Measurements from ENCODE around the gene NETO2.
A peak's percentile ranks its signal among the peaks of the same experiment; 100 is the strongest.
"Not testable (repeated sequence)": the region's sequence is repeated elsewhere in the genome, so short reads cannot be mapped to it uniquely, and the experiment has no call there.

The NETO2 gene

GRCh38 chr16:47143677-47144558 is at the start of gene NETO2:
Gene NETO2 (minus strand): TSS chr16:47143945. CDS start chr16:47143612, 333 bp downstream.
- DNase-seq, result peak; percentile 76

- DNase-seq, result no peak
These were observed 38.6 kb upstream of the NETO2 start for GRCh38 chr16:47182318-47182717.

DNA sequence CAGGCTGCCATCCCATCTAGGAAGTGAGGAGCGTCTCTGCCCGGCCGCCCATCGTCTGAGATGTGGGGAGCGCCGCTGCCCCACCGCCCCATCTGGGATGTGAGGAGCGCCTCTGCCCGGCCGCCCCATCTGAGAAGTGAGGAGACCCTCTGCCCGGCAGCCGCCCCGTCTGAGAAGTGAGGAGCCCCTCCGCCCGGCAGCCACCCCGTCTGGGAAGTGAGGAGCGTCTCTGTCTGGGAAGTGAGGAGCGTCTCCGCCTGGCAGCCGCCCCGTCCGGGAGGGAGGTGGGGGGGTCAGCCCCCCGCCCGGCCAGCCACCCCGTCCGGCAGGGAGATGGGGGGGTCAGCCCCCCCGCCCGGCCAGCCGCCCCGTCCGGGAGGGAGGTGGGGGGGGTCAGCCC is 37.3 kb upstream of the NETO2 start:
- DNase-seq, result not testable (repeated sequence)

DNA sequence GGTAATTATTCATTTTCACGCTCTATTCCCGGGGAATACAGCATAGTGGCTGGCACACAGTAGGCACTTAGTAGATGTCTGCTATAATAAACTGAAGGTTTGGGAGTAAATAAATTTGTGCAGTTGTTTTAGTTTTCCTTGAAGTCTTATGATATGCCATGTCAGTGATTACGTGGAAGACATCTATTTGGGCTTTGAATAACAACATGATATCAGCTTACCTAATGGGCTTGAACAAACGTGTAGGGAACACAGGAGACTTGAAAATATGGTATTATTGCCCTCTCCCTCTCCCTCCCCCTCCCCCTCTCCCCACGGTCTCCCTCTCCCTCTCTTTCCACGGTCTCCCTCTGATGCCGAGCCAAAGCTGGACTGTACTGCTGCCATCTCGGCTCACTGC is 36.3 kb upstream of the NETO2 start:
- DNase-seq, result no peak

- no peak for DNase-seq
These were observed 31.4 kb upstream of the NETO2 start for GRCh38 chr16:47175152-47175551.

DNA sequence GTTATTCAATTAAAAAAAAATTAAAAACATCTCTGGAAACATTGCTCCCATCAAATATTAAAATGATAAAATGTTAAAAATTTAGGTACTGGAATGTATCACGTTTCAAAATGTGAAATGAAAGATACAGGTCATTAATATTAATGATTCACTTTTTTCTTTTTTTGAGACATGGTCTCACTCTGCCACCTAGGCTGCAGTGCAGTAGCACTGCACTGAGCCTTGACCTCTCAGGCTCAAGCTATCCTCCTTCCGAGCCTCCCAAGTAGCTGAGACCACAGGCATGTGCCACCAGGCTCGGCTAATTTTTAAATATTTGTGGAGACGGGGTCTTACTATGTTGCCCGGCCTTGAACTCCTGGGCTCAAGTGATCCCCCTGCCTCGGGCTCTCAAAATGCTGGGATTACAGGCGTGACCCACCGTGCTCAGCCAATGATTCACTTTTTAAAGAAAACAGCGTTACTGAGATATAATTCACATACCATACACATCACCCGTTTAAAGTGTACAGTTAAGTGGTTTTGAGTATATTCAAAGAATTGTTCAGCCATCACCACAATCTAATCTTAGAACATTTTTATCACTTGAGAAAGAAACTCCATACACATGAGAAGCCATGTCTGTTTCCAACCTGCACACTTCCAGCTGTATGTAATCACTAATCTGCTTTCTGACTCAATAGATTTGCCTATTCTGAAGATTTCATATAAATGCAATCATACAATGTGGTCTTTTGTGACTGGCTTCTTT is 19.1 kb upstream of the NETO2 start:
- no peak for DNase-seq

GRCh38 chr16:47161464-47161863 is 17.7 kb upstream of the NETO2 start:
- no peak for DNase-seq

DNA sequence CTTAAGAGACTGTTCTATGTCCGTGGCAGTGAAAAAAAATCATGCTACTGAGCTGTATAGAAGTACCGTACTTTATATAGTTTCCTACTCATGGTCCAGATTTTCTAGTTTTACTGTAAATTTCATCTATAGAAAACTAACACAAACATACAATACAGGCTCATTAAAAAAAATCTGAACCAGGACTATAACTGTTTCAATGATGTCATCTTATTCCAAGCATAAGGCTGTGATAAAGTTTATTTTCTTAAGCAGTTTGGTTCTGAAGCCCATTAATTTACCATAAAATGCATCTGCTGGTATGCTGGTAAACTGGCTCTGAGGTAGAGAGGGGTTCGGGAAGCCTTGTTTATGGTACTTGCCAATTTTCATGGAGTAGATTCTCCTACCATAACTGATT is 16.7 kb upstream of the NETO2 start:
- no peak for DNase-seq

DNA sequence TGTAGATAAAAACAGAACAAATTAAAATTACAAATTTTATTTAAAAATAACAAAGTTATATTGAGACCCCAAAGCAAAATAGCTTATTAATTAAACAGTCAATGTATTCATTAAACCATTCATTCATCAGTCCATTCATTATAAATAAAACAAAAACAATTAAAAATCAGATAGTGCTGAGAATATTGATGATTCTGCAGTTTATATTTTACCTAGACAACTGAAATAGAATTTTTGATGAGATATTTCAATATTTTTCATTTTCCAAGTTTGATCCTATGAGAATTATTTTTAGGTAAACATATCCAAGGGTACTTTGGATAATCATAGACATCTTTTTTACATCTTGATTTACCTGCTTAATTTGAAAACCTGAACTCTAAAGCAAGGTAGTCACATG is 15.2 kb upstream of the NETO2 start:
- DNase-seq, result no peak

DNA sequence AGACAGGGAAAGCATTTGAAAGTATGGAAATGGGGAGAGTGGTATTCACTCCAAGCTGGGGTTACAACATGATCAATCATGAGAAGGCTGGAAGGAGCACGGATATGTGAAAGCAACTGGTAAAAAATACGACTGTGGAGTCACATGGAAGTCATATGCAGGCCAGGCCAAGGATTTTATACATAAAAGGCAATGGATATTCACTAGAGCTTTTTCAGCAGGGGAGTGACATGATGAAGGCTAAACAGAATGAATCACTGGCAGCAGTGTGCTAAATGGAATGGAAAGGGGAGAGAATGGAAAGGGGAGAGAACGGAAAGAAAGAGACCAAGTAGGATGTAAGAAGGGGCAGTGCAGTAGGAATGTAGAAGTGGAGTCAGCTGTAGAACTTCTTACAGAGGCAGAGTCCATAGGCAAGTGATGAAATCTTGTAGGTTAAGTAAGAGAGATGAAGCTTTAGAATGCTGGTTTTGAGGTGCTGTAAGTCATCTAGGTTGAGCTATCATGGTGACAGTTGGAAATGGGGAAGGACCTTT is 13.0 kb upstream of the NETO2 start:
- DNase-seq, result no peak

GRCh38 chr16:47152501-47152900 is 8.8 kb upstream of the NETO2 start:
- DNase-seq, result not testable (repeated sequence)

DNA sequence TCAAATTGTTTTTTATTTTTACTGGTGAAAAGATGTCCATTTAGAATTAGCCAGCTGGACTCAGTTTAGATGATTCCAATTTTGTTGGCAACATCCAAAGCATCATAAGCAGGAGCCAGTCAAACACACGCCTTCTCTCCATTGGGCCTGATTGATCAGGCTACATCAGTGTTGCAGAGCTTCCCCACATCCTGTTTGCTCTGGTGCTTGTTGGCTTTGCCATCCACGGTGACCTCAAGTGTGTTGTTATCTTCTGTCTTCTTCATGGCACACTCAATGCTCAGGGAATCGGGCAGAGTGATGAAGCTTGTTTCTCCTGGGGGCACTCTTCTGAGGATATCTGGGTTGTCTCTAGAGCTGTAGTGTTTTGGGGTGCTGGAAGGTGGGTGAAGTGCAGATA is 6.3 kb upstream of the NETO2 start:
- peak; percentile 11 for DNase-seq

GRCh38 chr16:47144559-47144877 is 773 bp upstream of the NETO2 start:
- DNase-seq, result no peak

DNA sequence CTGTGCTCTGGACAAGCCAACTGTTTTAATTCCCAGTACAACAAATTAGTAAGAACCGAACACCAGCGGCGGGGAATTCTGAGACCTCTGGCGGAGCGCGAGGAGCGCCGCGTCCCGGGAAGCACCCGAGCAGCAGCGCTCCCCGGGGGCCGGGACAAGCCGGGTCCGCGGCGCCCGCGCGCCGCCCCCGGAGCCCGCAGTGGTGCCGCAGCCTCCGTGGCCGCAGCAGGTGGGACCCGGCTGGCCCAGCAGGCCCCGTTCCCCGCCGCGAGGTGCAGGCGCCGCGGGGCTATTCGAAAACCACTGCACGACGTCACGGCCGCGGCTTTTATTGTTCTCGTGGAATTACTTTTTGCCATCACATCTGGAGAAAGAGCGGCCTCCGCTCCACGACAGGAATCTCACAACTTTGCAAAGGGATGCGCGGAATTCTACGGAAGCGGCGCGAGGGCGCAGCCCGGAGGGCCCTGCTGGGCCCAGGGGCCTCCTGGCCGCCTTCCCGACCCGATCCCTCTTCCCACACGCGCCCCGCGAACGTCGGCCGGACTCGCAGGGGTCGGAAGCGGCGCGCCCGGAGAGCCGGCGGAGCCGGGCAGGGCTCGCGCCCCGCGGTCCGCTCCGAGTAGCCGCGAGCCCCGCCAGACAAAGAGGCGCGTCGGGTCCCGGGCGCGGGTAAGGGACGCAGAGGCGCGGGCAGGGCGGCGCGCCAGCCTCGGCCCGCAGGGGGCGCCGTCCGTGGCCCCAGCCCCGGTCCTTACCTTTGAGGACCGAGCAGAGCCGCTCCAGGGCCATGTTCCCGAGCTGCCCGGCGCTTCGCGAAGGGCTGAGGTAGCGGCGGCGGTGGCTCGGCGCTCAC is 696 bp downstream of the NETO2 start:
- DNase-seq, result peak; percentile 80

GRCh38 chr16:47142486-47142820 is 1.3 kb downstream of the NETO2 start:
- peak; percentile 65 for DNase-seq

DNA sequence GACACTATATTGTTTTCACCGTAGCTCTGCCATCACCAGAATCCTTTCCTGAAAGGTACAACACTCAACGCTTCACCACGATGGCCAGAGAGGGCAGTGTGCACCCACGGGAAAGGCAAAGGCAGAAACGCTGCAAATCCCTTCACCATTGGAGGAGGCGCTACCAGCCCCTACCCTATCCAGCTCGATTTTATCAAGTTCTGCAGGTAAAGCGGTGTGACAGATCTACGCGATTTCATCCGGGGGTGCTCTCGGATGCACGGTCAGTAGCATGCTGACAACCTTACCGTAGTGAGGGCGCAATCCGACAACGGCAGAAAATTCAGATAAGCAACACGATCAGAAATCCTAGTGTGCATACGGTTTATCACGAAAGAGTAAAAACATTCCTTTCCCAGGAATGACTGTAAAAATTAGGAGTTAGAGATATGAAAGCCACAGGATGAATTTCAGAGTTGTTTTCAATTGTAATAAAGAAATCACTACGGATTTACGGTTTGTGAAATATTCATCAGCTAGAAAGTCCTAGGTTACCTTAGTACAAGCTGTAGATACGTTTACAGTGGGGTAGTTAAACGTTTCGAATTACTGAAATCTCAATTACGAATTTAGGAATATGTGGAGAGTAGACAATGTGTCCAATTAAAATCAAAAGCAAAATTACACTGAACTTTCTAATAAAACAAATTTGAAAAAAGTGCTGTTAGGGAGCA is 1.8 kb downstream of the NETO2 start:
- DNase-seq, result peak; percentile 91

GRCh38 chr16:47140686-47141085 is 3.1 kb downstream of the NETO2 start:
- DNase-seq, result no peak

DNA sequence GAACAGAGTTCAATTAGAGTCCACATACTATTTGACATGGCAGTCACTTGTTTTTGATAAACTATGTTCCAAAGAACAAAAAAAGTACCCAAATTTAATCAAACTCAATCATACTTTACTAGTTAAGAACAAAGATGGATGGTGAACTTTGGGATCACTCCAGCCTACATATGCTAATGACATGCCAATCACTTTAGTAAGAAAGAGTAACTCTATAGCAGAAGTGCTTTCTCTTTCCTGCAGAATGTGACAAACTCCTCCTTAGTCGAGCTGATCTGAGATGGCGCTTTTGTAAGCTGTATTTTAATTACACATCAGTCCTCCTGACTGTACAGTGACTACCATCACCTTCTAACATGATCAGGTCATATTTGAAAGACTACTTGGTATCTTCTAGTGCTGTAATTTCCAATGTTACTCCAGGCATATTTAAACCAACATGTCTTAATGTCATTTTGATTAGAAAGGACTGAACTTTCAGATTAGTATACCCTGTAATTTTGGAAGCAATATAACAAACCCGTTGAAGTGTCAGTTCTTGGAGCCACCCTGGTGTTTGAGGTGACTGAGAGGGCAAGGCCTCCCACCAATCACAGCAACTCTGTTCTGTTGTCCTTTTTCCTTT is 4.1 kb downstream of the NETO2 start:
- DNase-seq, result no peak

DNA sequence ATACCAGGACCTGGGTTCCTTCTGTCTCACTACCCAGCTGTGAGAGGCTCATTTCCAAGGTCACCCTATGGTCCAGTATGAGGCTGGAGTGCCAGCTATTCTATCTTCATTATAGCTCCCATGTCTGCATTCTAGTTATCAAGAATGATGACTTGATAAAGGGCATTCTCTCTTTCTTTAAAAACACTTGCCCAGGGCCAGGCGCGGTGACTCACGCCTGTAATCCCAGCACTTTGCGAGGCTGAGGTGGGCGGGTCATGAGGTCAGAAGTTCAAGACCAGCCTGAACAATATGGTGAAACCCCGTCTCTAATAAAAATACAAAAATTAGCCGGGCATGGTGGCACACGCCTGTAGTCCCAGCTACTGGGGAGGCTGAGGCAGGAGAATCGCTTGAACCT is 5.8 kb downstream of the NETO2 start:
- not testable (repeated sequence) for DNase-seq

GRCh38 chr16:47136099-47136842 is 7.5 kb downstream of the NETO2 start:
- DNase-seq, result peak; percentile 26

DNA sequence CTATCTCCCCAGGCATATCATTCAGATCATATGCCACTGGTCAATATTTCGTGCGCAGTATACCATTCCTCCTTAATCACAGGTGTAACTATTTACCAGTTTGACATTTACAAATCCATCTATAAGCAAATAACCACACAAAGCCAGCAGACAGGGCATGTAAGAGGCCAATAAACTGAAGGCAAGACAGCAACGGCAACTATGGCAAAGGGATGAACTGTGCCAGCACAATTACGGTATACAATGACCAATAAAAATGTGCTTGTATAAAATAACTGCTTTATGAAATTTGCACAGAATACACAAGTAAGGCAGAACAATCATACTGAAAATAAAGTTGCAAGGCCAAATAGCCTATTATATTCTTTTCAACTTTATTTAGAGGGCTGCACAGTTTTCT is 9.2 kb downstream of the NETO2 start:
- no peak for DNase-seq
